ENCODE data around the gene SIMC1.

SIMC1 gene

GRCh38 chr5:176317534-176318374 is 79.5 kb downstream of the SIMC1 start:
- no peak for DNase-seq (ENCODE audit: low read depth)
- TF ChIP-seq CTCF (IDR thresholded peaks at IDR 0.05; ENCODE audit: control insufficient read depth, insufficient read depth, low read depth, low read length, missing control alignments): no peak
- H3K4me3 ChIP-seq (ENCODE audit: control insufficient read depth, low read depth, low read length): no peak overlapping the region

- no peak overlapping the region for H3K4me3 ChIP-seq (ENCODE audit: control insufficient read depth, low read depth, low read length)
- TF ChIP-seq CTCF (IDR thresholded peaks at IDR 0.05; ENCODE audit: control insufficient read depth, insufficient read depth, low read depth, low read length, missing control alignments): no peak
- no peak for DNase-seq (ENCODE audit: low read depth)
Observed at GRCh38 chr5:176319827-176320554, 81.8 kb downstream of the SIMC1 start.

GRCh38 chr5:176320577-176320976 is 82.4 kb downstream of the SIMC1 start:
- TF ChIP-seq CTCF (IDR thresholded peaks at IDR 0.05; ENCODE audit: control insufficient read depth, insufficient read depth, low read depth, low read length, missing control alignments): no peak
- no peak for DNase-seq (ENCODE audit: low read depth)
- H3K4me3 ChIP-seq (ENCODE audit: control insufficient read depth, low read depth, low read length): no peak overlapping the region

DNA sequence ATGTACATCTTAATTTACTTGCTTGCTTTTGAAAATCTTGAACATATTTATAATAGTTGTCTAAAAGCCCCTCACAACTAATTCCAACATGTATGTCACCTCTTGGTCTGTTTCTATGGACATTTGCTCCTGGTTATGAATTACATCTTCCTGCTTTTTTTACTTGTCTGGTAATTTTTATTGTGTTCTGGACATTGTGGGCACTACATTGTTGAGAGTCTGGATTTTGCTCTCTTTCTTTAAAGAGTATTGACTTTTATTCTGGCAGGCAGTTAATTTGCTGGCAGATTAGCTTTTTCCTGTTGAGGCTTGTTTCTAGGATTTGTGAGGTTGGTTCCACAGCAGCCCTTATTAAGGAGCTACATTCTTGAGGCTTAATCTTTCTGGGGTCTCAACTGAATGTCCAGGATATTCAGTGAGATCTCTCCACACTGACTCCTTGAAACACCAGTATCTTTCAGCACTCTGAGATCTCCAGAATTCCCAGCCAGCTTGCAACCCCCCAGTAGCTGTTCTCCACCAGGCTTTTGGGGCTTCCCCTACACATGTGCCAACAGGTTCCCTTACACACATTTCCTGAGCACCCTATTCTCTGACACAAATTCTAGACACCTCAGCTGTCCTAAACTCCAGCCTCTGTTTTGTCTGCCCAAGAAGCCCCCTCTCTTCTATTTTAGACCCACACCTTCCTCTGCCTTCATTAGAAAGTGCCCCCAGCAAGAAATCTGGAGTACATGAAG is 96.0 kb downstream of the SIMC1 start:
- TF ChIP-seq CTCF (IDR thresholded peaks at IDR 0.05; ENCODE audit: control insufficient read depth, insufficient read depth, low read depth, low read length, missing control alignments): no peak
- DNase-seq (ENCODE audit: low read depth): no peak
- no peak overlapping the region for H3K4me3 ChIP-seq (ENCODE audit: control insufficient read depth, low read depth, low read length)

DNA sequence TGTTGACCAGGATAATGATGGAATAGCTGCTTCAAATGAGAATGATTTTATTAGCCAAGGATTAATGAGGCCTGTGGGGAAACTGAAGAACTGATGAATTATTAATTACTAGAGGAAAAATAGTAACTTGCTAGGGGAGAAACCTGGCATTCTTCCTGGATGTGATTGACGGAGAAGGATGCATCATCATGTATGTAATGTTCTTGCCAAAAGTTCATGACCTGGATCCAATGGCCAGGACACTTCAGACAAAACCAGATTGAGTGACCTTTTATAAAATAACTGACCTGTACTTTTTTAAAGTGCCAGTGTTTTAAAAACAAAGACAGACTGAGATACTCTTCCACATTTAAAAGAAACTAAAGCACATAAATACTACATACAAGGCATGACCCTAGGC is 99.7 kb downstream of the SIMC1 start:
- no peak overlapping the region for H3K4me3 ChIP-seq (ENCODE audit: control insufficient read depth, low read depth, low read length)
- TF ChIP-seq CTCF (IDR thresholded peaks at IDR 0.05; ENCODE audit: control insufficient read depth, insufficient read depth, low read depth, low read length, missing control alignments): no peak
- DNase-seq (ENCODE audit: low read depth): no peak

DNA sequence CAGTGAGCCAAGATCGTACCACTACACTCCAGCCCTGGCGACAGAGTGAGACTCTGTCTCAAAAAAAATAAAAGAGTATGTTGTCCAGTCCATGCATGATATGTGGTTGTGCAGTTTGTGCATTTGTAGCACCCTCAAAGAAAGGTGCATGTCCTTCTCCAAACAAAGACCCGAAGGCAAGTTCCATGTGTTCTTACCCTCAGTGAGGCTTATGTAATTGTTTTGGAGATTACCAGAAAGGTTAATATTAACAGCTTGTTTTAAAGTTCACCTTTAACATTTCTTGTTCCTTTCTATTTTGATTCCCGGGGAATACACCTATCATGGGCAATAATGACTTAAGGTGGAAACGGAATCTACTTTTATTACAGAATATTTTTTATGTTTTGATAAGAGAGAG is 101.1 kb downstream of the SIMC1 start:
- TF ChIP-seq CTCF (IDR thresholded peaks at IDR 0.05; ENCODE audit: control insufficient read depth, insufficient read depth, low read depth, low read length, missing control alignments): no peak
- no peak for DNase-seq (ENCODE audit: low read depth)
- H3K4me3 ChIP-seq (ENCODE audit: control insufficient read depth, low read depth, low read length): no peak overlapping the region
